Activated CD4-positive, alpha-beta T cell treated with anti-CD3 and anti-CD28 coated beads, Interleukin-2, amount 10 ng/mL, durations not matched to agents 7 days and 5 days (primary cell): ENCODE measurements around the gene BTLA. TPM values are rescaled to one million over a fixed set of nuclear protein-coding genes. Genes with fewer than 3 reads are reported as not detected.
"Not testable (repeated sequence)": the region's sequence is repeated elsewhere in the genome, so short reads cannot be mapped to it uniquely, and the experiment has no call there.

Experiments used
- CTCF ChIA-PET: fragments of 350-600 bp; sonication (Branson Sonifier 250); formaldehyde crosslinking; loops from one replicate; lab custom pipeline; 2021; ENCODE audit warnings: antibody characterized with exemption; lab: Charles Lee
- POLR2A ChIA-PET: fragments of 350-600 bp; sonication (Branson Sonifier 250); formaldehyde crosslinking; loops from one replicate; lab custom pipeline; 2021; ENCODE audit warnings: antibody characterized with exemption; lab: Charles Lee
- DNase-seq: peaks from one replicate; pipeline ENCODE4 v3.0.0-alpha.2; 2020
- H3K27ac Mint-ChIP-seq: one replicate; pipeline ENCODE4 v1.8.0; 2021; ENCODE audit warnings: mild to moderate bottlenecking, moderate library complexity, mixed read lengths
- H3K27me3 Mint-ChIP-seq: one replicate; pipeline ENCODE4 v1.8.0; 2021; ENCODE audit warnings: mixed read lengths
- H3K36me3 Mint-ChIP-seq: one replicate; pipeline ENCODE4 v1.8.0; 2021; ENCODE audit warnings: low read depth, mixed read lengths
- H3K4me1 Mint-ChIP-seq: one replicate; pipeline ENCODE4 v1.8.0; 2021; ENCODE audit warnings: mixed read lengths
- H3K4me3 Mint-ChIP-seq: one replicate; pipeline ENCODE4 v1.8.0; 2021; ENCODE audit warnings: mild to moderate bottlenecking, moderate library complexity, mixed read lengths
- H3K9me3 Mint-ChIP-seq: one replicate; pipeline ENCODE4 v1.8.0; 2021; ENCODE audit warnings: mixed read lengths
- total RNA-seq, 2 experiments: library from RNA; stranded (reverse); gene quantifications; one replicate each; pipeline ENCODE4 v1.2.3, GENCODE V29; 2021

Gene BTLA
- 10 to 100 TPM; 43.1 to 47.5 TPM for total RNA-seq

GRCh38 chr3:112498914-112499711 lies at the start of gene BTLA:
Gene BTLA, minus strand, starts transcription at chr3:112499472. Its CDS starts 114 bp downstream, at chr3:112499358.
- Mint-ChIP-seq H3K4me3 (peak within 1 kb of the TSS; percentile 100), H3K9me3 (peaks cover 5% of the 10 kb centered on the region), H3K4me1 (peaks cover 51% of the 10 kb centered on the region), H3K27ac (peak within 1 kb of the TSS; percentile 95), H3K36me3 (peaks cover 43% of the 10 kb centered on the region), H3K27me3 (no peaks in the 10 kb centered on the region)
- DNase-seq = peak; percentile 54
- ChIA-PET CTCF (interaction anchor here (0.6 to 1.8 kb wide), 11 partner anchors 9 to 362 kb away, joined by 3 to 9 read pairs (median 4); partner anchors contain the start of gene CD200), POLR2A (interaction anchor here (0.6 to 0.7 kb wide), 2 partner anchors 162 to 186 kb away, joined by 3 to 7 read pairs; no protein-coding TSS in a partner anchor)

- H3K4me1 Mint-ChIP-seq = peaks cover 7% of the 10 kb centered on the region
- peaks cover 60% of the 10 kb centered on the region for H3K36me3 Mint-ChIP-seq
- POLR2A ChIA-PET = no interaction called here
- no peaks in the 10 kb centered on the region for H3K27me3 Mint-ChIP-seq
- no peak overlapping the region for H3K4me3 Mint-ChIP-seq
- no peak overlapping the region for H3K27ac Mint-ChIP-seq
- DNase-seq = no peak
- CTCF ChIA-PET = no interaction called here
- H3K9me3 Mint-ChIP-seq = no peaks in the 10 kb centered on the region
These were observed 47.0 kb upstream of the BTLA start for GRCh38 chr3:112546216-112546759.

- no peaks in the 10 kb centered on the region for H3K27me3 Mint-ChIP-seq
- H3K36me3 Mint-ChIP-seq = peaks cover 71% of the 10 kb centered on the region
- no peak overlapping the region for H3K4me3 Mint-ChIP-seq
- ChIA-PET CTCF (interaction anchor here (1.6 kb wide), 1 partner anchor 22 kb away, joined by 4 read pairs; the partner anchor contains the start of genes ATG3 and SLC35A5), POLR2A (no interaction called here)
- peak overlapping the region; percentile 55 for H3K27ac Mint-ChIP-seq
- peaks cover 20% of the 10 kb centered on the region for H3K4me1 Mint-ChIP-seq
- DNase-seq = no peak
- H3K9me3 Mint-ChIP-seq = no peaks in the 10 kb centered on the region
These were observed 40.8 kb upstream of the BTLA start for GRCh38 chr3:112539825-112540650.

- no peaks in the 10 kb centered on the region for H3K9me3 Mint-ChIP-seq
- peaks cover 40% of the 10 kb centered on the region for H3K36me3 Mint-ChIP-seq
- H3K27me3 Mint-ChIP-seq = no peaks in the 10 kb centered on the region
- ChIA-PET CTCF (interaction anchor here (0.7 to 1.4 kb wide), 4 partner anchors 199 to 406 kb away, joined by 3 to 4 read pairs (median 4); partner anchors contain the start of gene CD200), POLR2A (no interaction called here)
- DNase-seq = no peak
- H3K27ac Mint-ChIP-seq = no peak overlapping the region
- no peaks in the 10 kb centered on the region for H3K4me1 Mint-ChIP-seq
- H3K4me3 Mint-ChIP-seq = no peak overlapping the region
These were observed 32.1 kb upstream of the BTLA start for GRCh38 chr3:112531358-112531781.

- Mint-ChIP-seq H3K27ac (no peak overlapping the region), H3K9me3 (no peaks in the 10 kb centered on the region), H3K4me3 (no peak overlapping the region), H3K4me1 (no peaks in the 10 kb centered on the region), H3K36me3 (peaks cover 34% of the 10 kb centered on the region), H3K27me3 (no peaks in the 10 kb centered on the region)
- ChIA-PET CTCF (interaction anchor here (0.7 to 1.4 kb wide), 3 partner anchors 198 to 405 kb away, joined by 3 to 4 read pairs (median 3); partner anchors contain the start of gene CD200), POLR2A (no interaction called here)
- no peak for DNase-seq
These were observed 31.3 kb upstream of the BTLA start for GRCh38 chr3:112530573-112530972.

GRCh38 chr3:112524127-112524526 lies 24.9 kb upstream of the BTLA start:
- H3K27ac Mint-ChIP-seq, H3K9me3 Mint-ChIP-seq, H3K4me3 Mint-ChIP-seq, H3K36me3 Mint-ChIP-seq, CTCF ChIA-PET, POLR2A ChIA-PET, H3K27me3 Mint-ChIP-seq, H3K4me1 Mint-ChIP-seq, DNase-seq: not testable (repeated sequence)

- H3K4me3 Mint-ChIP-seq = no peak overlapping the region
- peak; percentile 68 for DNase-seq
- H3K36me3 Mint-ChIP-seq = peaks cover 7% of the 10 kb centered on the region
- no peak overlapping the region for H3K27ac Mint-ChIP-seq
- peaks cover 3% of the 10 kb centered on the region for H3K9me3 Mint-ChIP-seq
- ChIA-PET CTCF (interaction anchor here (1.1 to 1.7 kb wide), 5 partner anchors 26 to 408 kb away, joined by 3 to 6 read pairs (median 5); partner anchors contain the start of gene CD200), POLR2A (no interaction called here)
- H3K4me1 Mint-ChIP-seq = peaks cover 27% of the 10 kb centered on the region
- no peaks in the 10 kb centered on the region for H3K27me3 Mint-ChIP-seq
These were observed 20.2 kb upstream of the BTLA start for GRCh38 chr3:112519424-112520001.

- POLR2A ChIA-PET, H3K27ac Mint-ChIP-seq, H3K36me3 Mint-ChIP-seq, DNase-seq, H3K9me3 Mint-ChIP-seq, H3K4me3 Mint-ChIP-seq, H3K27me3 Mint-ChIP-seq: not testable (repeated sequence)
- peaks cover 30% of the 10 kb centered on the region for H3K4me1 Mint-ChIP-seq
- CTCF ChIA-PET = interaction anchor here (1.7 kb wide), 1 partner anchor 186 kb away, joined by 6 read pairs; the partner anchor contains the start of gene CD200
These were observed 19.7 kb upstream of the BTLA start for GRCh38 chr3:112518970-112519369.

- CTCF ChIA-PET = interaction anchor here (0.6 to 2.5 kb wide), 6 partner anchors 9 to 486 kb away, joined by 3 to 12 read pairs (median 4); partner anchors contain the start of gene BTLA
- Mint-ChIP-seq H3K4me1 (peaks cover 33% of the 10 kb centered on the region), H3K4me3 (no peak overlapping the region), H3K27ac (peak overlapping the region; percentile 54), H3K27me3 (no peaks in the 10 kb centered on the region), H3K36me3 (peaks cover 18% of the 10 kb centered on the region), H3K9me3 (peaks cover 21% of the 10 kb centered on the region)
- peak; percentile 28 for DNase-seq
- POLR2A ChIA-PET = no interaction called here
These were observed 15.4 kb upstream of the BTLA start for GRCh38 chr3:112514527-112515128.

GRCh38 chr3:112512320-112512719 lies 13.0 kb upstream of the BTLA start:
- DNase-seq = no peak
- Mint-ChIP-seq H3K9me3 (peaks cover 21% of the 10 kb centered on the region), H3K36me3 (peaks cover 18% of the 10 kb centered on the region), H3K27me3 (no peaks in the 10 kb centered on the region), H3K4me1 (peaks cover 32% of the 10 kb centered on the region), H3K4me3 (no peak overlapping the region), H3K27ac (no peak overlapping the region)
- ChIA-PET POLR2A (interaction anchor here (0.6 kb wide), 1 partner anchor 219 kb away, joined by 4 read pairs; no protein-coding TSS in a partner anchor), CTCF (interaction anchor here (1.2 to 1.4 kb wide), 2 partner anchors 179 to 219 kb away, joined by 4 read pairs; partner anchors contain the start of gene CD200)

- Mint-ChIP-seq H3K27me3 (no peaks in the 10 kb centered on the region), H3K9me3 (peaks cover 20% of the 10 kb centered on the region), H3K27ac (no peak overlapping the region), H3K36me3 (peaks cover 14% of the 10 kb centered on the region), H3K4me1 (peaks cover 21% of the 10 kb centered on the region), H3K4me3 (no peak overlapping the region)
- no peak for DNase-seq
- ChIA-PET POLR2A (no interaction called here), CTCF (interaction anchor here (0.7 kb wide), 1 partner anchor 167 kb away, joined by 5 read pairs; no protein-coding TSS in a partner anchor)
These were observed 9.6 kb upstream of the BTLA start for GRCh38 chr3:112508860-112509259.
